Measurements from ENCODE around the gene NADK.

NADK gene, protein sequence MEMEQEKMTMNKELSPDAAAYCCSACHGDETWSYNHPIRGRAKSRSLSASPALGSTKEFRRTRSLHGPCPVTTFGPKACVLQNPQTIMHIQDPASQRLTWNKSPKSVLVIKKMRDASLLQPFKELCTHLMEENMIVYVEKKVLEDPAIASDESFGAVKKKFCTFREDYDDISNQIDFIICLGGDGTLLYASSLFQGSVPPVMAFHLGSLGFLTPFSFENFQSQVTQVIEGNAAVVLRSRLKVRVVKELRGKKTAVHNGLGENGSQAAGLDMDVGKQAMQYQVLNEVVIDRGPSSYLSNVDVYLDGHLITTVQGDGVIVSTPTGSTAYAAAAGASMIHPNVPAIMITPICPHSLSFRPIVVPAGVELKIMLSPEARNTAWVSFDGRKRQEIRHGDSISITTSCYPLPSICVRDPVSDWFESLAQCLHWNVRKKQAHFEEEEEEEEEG

DNA sequence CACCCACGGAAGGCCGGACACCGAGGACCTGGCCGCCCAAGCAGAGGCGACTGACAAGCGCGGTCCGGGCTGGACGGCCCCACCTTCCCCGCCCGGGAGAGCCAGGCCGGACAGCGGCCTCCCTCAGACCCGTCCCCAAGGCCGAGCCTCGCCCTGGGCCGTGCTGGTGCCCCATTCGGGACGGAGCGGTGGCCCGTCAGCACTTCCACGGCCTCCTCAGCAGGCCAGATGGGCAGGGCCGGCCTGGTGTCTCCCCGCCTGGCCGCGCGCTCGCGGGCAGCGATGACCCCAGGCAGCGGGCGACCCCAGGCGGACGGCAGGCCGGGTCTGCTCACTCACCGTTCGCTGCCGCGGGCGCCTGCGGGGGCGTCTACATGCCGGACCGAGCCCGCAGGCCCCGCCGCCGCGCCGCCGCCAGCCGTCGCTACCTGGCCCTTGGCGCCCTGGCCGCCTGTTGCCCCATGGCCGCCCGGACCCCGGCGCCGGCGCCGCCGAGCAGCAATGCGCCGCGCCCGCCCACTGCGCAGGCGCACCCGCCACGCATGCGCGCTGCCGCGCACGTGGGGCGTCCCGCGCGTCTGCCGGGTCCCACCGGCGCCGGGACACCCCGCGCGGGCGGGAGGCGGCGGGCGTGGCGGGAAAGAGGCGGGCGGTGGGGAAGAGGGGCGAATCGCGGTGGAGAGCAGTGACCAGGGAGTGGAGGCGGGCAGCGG lies at the start of gene NADK:
Gene NADK (minus strand): TSS at position 521 of the 713 bp plus-strand sequence. CDS start 13,064 bp downstream, outside the sequence.
- CTCF ChIA-PET = interaction anchor here (1.2 to 2.2 kb wide), 3 partner anchors 107 to 131 kb away, joined by 3 to 9 read pairs (median 4); no protein-coding TSS in a partner anchor
- H3K4me3 ChIP-seq (ENCODE audit: low read depth, low read length) = peak within 1 kb of the TSS; percentile 82
- DNase-seq (ENCODE audit: low read depth, low spot score) = no peak
- POLR2A ChIA-PET = no interaction called here
- TF ChIP-seq, protein P1, sequence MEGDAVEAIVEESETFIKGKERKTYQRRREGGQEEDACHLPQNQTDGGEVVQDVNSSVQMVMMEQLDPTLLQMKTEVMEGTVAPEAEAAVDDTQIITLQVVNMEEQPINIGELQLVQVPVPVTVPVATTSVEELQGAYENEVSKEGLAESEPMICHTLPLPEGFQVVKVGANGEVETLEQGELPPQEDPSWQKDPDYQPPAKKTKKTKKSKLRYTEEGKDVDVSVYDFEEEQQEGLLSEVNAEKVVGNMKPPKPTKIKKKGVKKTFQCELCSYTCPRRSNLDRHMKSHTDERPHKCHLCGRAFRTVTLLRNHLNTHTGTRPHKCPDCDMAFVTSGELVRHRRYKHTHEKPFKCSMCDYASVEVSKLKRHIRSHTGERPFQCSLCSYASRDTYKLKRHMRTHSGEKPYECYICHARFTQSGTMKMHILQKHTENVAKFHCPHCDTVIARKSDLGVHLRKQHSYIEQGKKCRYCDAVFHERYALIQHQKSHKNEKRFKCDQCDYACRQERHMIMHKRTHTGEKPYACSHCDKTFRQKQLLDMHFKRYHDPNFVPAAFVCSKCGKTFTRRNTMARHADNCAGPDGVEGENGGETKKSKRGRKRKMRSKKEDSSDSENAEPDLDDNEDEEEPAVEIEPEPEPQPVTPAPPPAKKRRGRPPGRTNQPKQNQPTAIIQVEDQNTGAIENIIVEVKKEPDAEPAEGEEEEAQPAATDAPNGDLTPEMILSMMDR (IDR thresholded peaks at IDR 0.05; ENCODE audit: insufficient read depth, low read length, missing control alignments) = no peak

DNA sequence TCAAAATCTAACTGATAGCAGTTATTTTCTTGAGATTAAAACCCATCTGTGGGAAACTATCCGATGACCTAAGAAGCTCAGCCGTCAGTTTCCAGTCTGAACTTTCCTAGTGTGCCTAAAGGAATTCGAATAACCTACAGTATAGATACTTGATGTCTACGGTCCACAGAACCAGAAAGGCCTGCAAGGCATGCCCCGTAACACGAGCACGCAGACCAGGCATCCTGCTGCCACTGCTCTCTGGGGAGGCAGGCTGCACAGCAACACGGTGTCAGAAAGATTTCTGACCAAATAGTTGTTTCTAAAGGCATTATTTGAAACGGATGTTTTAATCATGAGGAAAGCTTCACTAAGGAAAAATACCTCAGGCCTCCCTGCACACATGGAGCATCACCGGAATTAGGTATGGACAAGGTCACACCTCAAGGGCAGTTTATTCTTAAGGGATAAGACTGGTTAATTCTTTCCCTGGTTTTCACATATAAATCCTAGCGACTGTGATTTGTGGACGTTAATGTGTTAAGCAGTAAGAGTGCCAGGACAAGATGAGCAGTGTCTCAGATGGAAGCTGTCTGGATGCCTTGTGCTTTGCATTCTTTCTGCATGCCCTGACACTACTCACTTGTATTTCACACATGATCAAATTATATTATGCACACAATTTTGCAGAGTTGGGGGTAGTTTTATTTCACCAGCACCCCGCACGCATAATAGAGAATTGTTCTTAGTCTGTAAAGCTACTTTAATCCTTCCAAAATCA lies 49.0 kb upstream of the NADK start:
- TF ChIP-seq, protein P1 (IDR thresholded peaks at IDR 0.05; ENCODE audit: insufficient read depth, low read length, missing control alignments) = no peak
- DNase-seq (ENCODE audit: low read depth, low spot score) = no peak
- ChIA-PET CTCF (interaction anchor here (1.1 to 2.4 kb wide), 3 partner anchors 12 to 81 kb away, joined by 3 to 5 read pairs (median 4); no protein-coding TSS in a partner anchor), POLR2A (interaction anchor here (0.9 kb wide), 1 partner anchor 44 kb away, joined by 3 read pairs; no protein-coding TSS in a partner anchor)
- H3K4me3 ChIP-seq (ENCODE audit: low read depth, low read length) = no peak overlapping the region

DNA sequence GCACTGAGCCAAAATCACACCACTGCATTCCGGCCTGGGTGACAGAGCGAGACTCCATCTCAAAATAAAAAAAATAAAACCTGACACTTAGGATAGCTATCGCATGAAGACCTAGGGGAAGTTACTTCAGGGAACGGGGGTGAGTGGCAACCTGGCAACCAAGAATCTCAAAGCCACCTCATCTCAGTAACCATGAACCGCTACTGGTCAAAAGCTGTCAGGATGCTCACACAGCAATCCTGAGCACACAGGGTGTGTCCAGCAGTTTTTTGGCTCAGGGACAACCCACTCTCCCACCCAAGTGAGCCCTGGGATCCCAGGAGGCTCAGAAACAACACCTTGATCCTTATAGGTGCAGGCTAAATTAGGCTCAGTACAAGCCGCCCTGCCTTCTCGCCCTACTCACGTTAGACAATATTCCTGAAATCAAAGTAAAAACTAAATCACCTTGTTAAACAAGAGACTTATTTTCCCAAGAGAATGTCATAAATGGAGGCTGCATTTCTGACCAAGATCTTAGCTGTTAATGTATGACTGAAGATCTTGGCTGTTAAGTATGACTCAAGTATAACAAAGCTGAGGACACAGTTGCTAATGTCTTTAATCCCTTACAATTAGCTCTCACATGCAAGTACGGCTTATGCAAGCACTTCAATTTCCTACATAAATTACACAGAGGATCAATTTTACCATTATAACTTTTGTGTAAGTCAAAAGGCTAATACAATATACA lies 48.3 kb upstream of the NADK start:
- DNase-seq (ENCODE audit: low read depth, low spot score) = no peak
- POLR2A ChIA-PET = interaction anchor here (0.9 kb wide), 1 partner anchor 44 kb away, joined by 3 read pairs; no protein-coding TSS in a partner anchor
- CTCF ChIA-PET = interaction anchor here (1.1 to 2.4 kb wide), 3 partner anchors 12 to 82 kb away, joined by 3 to 5 read pairs (median 4); no protein-coding TSS in a partner anchor

DNA sequence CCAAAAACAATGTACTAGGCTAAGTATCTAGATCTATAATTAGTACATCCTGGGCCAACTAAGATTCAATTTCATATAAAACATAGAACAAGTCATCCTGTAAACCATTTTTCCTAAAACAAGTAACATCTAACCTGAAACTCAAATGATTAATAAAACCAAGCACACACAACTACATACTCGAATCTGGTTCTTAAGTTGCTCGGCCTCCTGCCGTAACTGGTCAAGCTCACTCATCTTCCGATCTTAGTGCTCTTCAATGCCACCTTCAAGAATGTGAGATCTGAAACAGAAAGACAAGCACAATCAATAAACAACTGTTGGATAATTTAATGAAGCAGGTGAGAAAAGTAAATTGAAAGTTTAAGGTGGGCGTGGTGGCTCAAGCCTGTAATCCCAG lies 46.9 kb upstream of the NADK start:
- DNase-seq (ENCODE audit: low read depth, low spot score) = no peak
- ChIA-PET POLR2A (no interaction called here), CTCF (interaction anchor here (1.4 kb wide), 1 partner anchor 28 kb away, joined by 3 read pairs; no protein-coding TSS in a partner anchor)
- TF ChIP-seq, protein P1 (IDR thresholded peaks at IDR 0.05; ENCODE audit: insufficient read depth, low read length, missing control alignments) = no peak
- H3K4me3 ChIP-seq (ENCODE audit: low read depth, low read length) = no peak overlapping the region

More for the DNA sequence above, 48.3 kb upstream of the NADK start:
- no peak overlapping the region for H3K4me3 ChIP-seq (ENCODE audit: low read depth, low read length)
- TF ChIP-seq, protein P1 (IDR thresholded peaks at IDR 0.05; ENCODE audit: insufficient read depth, low read length, missing control alignments) = no peak

DNA sequence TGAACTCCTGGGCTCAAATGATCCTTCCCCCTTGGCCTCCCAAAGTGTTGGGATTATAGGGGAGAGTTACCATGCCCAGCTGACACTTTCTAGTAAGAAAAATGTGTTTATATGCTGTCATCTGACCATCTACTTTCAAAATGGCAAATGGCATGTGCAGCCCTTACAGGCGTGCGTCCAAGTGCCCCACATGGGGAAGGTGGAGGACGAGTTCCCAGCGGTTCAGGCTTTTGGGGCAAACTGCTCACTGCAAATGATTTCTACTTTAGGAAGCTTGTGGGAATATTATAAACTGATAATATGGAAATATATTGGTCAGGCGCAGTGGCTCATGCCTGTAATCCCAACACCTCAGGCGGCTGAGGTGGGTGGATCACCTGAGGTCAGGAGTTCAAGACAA lies 41.5 kb upstream of the NADK start:
- CTCF ChIA-PET = interaction anchor here (0.6 to 1.8 kb wide), 3 partner anchors 12 to 89 kb away, joined by 3 to 6 read pairs (median 4); no protein-coding TSS in a partner anchor
- POLR2A ChIA-PET = no interaction called here
- TF ChIP-seq, protein P1 (IDR thresholded peaks at IDR 0.05; ENCODE audit: insufficient read depth, low read length, missing control alignments) = no peak
- no peak overlapping the region for H3K4me3 ChIP-seq (ENCODE audit: low read depth, low read length)
- DNase-seq (ENCODE audit: low read depth, low spot score) = no peak
